IPS-18a (cell line): ENCODE measurements around the gene RNASE4.
"Not testable (repeated sequence)": the region's sequence is repeated elsewhere in the genome, so short reads cannot be mapped to it uniquely, and the experiment has no call there.

Experiments used
- H3K27ac ChIP-seq: one replicate; pipeline ENCODE4 v1.5.1; 2013; ENCODE audit warnings: low read length
- H3K27me3 ChIP-seq: one replicate; pipeline ENCODE4 v1.6.1; 2013; ENCODE audit warnings: mild to moderate bottlenecking, low read length; ENCODE audit not compliant: control insufficient read depth, insufficient read depth
- H3K36me3 ChIP-seq: one replicate; pipeline ENCODE4 v1.6.1; 2013; ENCODE audit warnings: low read depth, low read length; ENCODE audit not compliant: control insufficient read depth
- H3K4me1 ChIP-seq: one replicate; pipeline ENCODE4 v1.6.1; 2013; ENCODE audit warnings: low read depth, low read length; ENCODE audit not compliant: control insufficient read depth
- H3K4me3 ChIP-seq: one replicate; pipeline ENCODE4 v1.5.1; 2013; ENCODE audit warnings: low read length
- H3K9ac ChIP-seq: one replicate; pipeline ENCODE4 v1.6.1; 2013; ENCODE audit warnings: mild to moderate bottlenecking, low read length, moderate library complexity
- H3K9me3 ChIP-seq: one replicate; pipeline ENCODE4 v1.6.1; 2013; ENCODE audit warnings: low read depth, low read length; ENCODE audit not compliant: control insufficient read depth

RNASE4 gene

GRCh38 chr14:20658246-20658645 lies 26.1 kb upstream of the RNASE4 start:
- H3K36me3 ChIP-seq: no peaks in the 10 kb centered on the region
- H3K9me3 ChIP-seq: no peaks in the 10 kb centered on the region
- peaks cover 47% of the 10 kb centered on the region for H3K27me3 ChIP-seq
- no peaks in the 10 kb centered on the region for H3K4me1 ChIP-seq
- no peak overlapping the region for H3K9ac ChIP-seq
- H3K4me3 ChIP-seq: peak overlapping the region; percentile 55
- no peak overlapping the region for H3K27ac ChIP-seq

GRCh38 chr14:20659336-20659735 lies 25.0 kb upstream of the RNASE4 start:
- Histone ChIP-seq H3K27me3 (peaks cover 50% of the 10 kb centered on the region), H3K27ac (no peak overlapping the region), H3K4me3 (no peak overlapping the region), H3K4me1 (no peaks in the 10 kb centered on the region), H3K9me3 (no peaks in the 10 kb centered on the region), H3K9ac (no peak overlapping the region), H3K36me3 (no peaks in the 10 kb centered on the region)

- Histone ChIP-seq H3K27ac (no peak overlapping the region), H3K36me3 (no peaks in the 10 kb centered on the region), H3K4me1 (no peaks in the 10 kb centered on the region), H3K9me3 (no peaks in the 10 kb centered on the region), H3K9ac (no peak overlapping the region), H3K27me3 (peaks cover 54% of the 10 kb centered on the region), H3K4me3 (no peak overlapping the region)
These were observed 24.5 kb upstream of the RNASE4 start for GRCh38 chr14:20659813-20660395.

GRCh38 chr14:20661197-20661596 lies 23.2 kb upstream of the RNASE4 start:
- no peaks in the 10 kb centered on the region for H3K9me3 ChIP-seq
- no peak overlapping the region for H3K27ac ChIP-seq
- H3K27me3 ChIP-seq: peaks cover 42% of the 10 kb centered on the region
- no peaks in the 10 kb centered on the region for H3K4me1 ChIP-seq
- H3K36me3 ChIP-seq: no peaks in the 10 kb centered on the region
- H3K4me3 ChIP-seq: no peak overlapping the region
- no peak overlapping the region for H3K9ac ChIP-seq

- H3K9me3 ChIP-seq: no peaks in the 10 kb centered on the region
- H3K27me3 ChIP-seq: peaks cover 30% of the 10 kb centered on the region
- peak overlapping the region; percentile 30 for H3K9ac ChIP-seq
- H3K4me3 ChIP-seq: peak overlapping the region; percentile 88
- no peaks in the 10 kb centered on the region for H3K36me3 ChIP-seq
- no peaks in the 10 kb centered on the region for H3K4me1 ChIP-seq
- no peak overlapping the region for H3K27ac ChIP-seq
These were observed 21.2 kb upstream of the RNASE4 start for GRCh38 chr14:20662968-20663732.

GRCh38 chr14:20666400-20666961 lies 17.9 kb upstream of the RNASE4 start:
- peaks cover 30% of the 10 kb centered on the region for H3K27me3 ChIP-seq
- H3K36me3 ChIP-seq, H3K9me3 ChIP-seq, H3K9ac ChIP-seq, H3K27ac ChIP-seq, H3K4me3 ChIP-seq, H3K4me1 ChIP-seq: not testable (repeated sequence)

- Histone ChIP-seq H3K27ac (no peak overlapping the region), H3K4me3 (no peak overlapping the region), H3K9ac (no peak overlapping the region), H3K27me3 (peaks cover 20% of the 10 kb centered on the region), H3K36me3 (no peaks in the 10 kb centered on the region), H3K9me3 (no peaks in the 10 kb centered on the region), H3K4me1 (no peaks in the 10 kb centered on the region)
These were observed 16.4 kb upstream of the RNASE4 start for GRCh38 chr14:20667957-20668356.

GRCh38 chr14:20668969-20669368 lies 15.4 kb upstream of the RNASE4 start:
- H3K27me3 ChIP-seq: peaks cover 10% of the 10 kb centered on the region
- no peak overlapping the region for H3K27ac ChIP-seq
- no peaks in the 10 kb centered on the region for H3K4me1 ChIP-seq
- no peak overlapping the region for H3K4me3 ChIP-seq
- H3K9ac ChIP-seq: no peak overlapping the region
- H3K36me3 ChIP-seq: no peaks in the 10 kb centered on the region
- no peaks in the 10 kb centered on the region for H3K9me3 ChIP-seq

- H3K27ac ChIP-seq: no peak overlapping the region
These were observed 12.6 kb upstream of the RNASE4 start for GRCh38 chr14:20671597-20672283.

GRCh38 chr14:20675669-20676068 lies 8.7 kb upstream of the RNASE4 start:
- Histone ChIP-seq H3K4me3 (no peak overlapping the region), H3K36me3 (no peaks in the 10 kb centered on the region), H3K27ac (no peak overlapping the region), H3K9ac (no peak overlapping the region), H3K9me3 (no peaks in the 10 kb centered on the region), H3K4me1 (peaks cover 9% of the 10 kb centered on the region), H3K27me3 (no peaks in the 10 kb centered on the region)

More at GRCh38 chr14:20671597-20672283, 12.6 kb upstream of the RNASE4 start:
- no peak overlapping the region for H3K9ac ChIP-seq
- no peaks in the 10 kb centered on the region for H3K9me3 ChIP-seq
- no peaks in the 10 kb centered on the region for H3K4me1 ChIP-seq
- no peaks in the 10 kb centered on the region for H3K36me3 ChIP-seq
- no peak overlapping the region for H3K4me3 ChIP-seq
- no peaks in the 10 kb centered on the region for H3K27me3 ChIP-seq

- Histone ChIP-seq H3K4me3 (no peak overlapping the region), H3K27me3 (no peaks in the 10 kb centered on the region)
These were observed 8.3 kb upstream of the RNASE4 start for GRCh38 chr14:20676072-20676471.

More at GRCh38 chr14:20676072-20676471, 8.3 kb upstream of the RNASE4 start:
- Histone ChIP-seq H3K9ac (no peak overlapping the region), H3K36me3 (no peaks in the 10 kb centered on the region), H3K9me3 (no peaks in the 10 kb centered on the region), H3K27ac (no peak overlapping the region), H3K4me1 (peaks cover 13% of the 10 kb centered on the region)
